CD4-positive, alpha-beta T cell treated with Interleukin-6 for 4 hours (primary cell): ENCODE measurements around the gene CAMK1D.

ENCODE experiments used
- DNase-seq: peaks from one replicate; pipeline ENCODE4 v3.0.0-alpha.2; 2020; ENCODE audit warnings: mixed read lengths

The CAMK1D gene

DNA sequence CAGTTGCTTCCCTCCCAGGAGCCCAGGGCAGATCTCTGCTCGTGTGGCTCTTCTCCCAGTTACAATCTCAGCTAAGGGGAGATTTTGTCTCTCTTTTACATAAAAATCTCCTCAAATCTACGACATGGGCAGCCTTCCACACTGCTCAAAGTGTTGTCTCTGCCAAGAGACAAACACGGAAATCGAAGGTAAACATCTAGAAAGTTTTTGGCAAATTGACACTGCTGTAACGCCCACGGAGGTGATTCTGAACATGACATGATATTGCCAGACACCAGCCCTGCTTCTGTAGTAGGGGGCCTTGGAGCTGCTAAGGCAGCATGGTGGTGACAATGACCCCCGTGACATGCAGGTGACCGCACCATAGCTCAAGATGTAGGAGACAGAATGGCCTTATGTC is 523.8 kb downstream of the CAMK1D start:
- no peak for DNase-seq

DNA sequence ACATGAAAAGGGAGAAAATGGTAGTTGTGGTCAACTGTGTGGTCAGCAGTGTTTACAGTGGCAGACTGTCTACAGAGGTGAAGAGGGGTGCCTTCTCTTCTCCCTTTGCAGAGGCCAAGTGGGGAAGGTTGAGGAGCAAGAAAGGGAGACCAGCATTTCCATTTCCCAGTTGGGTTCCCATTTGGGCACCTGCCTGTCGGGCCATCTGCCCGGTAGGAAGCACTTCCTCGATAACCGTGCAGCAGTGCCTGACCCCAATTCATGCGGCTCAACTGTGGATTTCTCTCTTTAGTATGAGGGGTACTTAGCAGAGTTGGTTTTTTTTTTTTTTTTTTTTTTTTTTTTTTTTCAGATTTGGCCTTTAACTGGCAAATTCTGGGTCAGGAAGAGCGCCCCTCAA is 525.2 kb downstream of the CAMK1D start:
- DNase-seq: no peak

DNA sequence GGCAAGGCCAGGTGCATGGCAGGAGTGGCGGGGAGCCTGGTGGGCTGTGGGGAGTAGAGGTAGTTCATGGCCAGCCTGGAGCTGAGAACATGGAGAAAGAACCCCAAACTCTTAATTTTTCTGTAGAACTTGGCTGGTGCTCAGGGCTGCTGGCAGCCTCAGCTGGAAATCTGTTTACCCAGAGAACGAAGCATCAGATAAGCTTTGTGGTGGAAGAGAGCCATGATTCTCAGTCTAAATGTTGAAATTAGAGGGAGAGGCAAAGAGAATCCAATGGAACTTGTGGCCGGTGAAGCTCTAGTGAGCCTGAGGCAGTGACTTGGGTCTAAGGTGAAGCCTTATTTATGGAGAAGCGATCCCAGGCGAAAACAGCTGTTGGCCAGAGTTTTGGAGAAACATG is 525.8 kb downstream of the CAMK1D start:
- no peak for DNase-seq

DNA sequence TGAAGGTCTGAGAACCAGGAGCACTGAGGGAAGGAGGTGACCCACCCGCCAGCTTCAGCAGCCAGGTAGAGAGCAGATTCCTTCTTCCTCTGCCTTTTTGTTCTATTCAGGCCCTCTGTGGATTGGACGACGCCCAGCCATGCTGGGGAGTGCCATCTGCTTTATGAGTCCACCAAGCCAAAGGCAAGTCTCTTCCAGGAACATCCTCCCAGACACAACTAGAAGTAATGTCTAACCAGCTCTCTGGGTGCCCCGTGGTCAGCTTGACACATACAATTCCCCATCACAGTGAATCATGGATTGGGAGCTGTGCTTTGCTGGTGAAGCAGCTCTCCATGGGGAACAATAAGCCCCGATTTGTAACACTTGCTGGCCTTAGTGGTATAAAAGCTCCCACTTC is 526.9 kb downstream of the CAMK1D start:
- no peak for DNase-seq

DNA sequence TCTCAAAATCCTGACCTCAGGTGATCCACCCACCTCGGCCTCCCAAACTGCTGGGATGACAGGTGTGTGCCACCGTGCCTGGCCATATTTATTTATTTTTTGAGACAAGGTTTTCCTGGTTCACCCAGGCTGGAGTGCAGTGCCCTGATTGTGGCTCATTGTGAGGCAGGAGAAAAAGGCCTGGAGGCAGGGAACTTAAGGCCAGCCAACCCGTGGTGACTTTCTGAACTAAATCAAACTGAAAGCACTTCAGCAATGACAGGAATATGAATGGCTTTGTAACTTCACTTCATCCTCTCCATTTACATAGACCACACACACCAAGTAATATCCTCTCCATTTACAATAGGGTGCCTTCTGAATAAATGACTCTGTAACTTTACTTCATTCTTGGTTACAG is 527.8 kb downstream of the CAMK1D start:
- no peak for DNase-seq

DNA sequence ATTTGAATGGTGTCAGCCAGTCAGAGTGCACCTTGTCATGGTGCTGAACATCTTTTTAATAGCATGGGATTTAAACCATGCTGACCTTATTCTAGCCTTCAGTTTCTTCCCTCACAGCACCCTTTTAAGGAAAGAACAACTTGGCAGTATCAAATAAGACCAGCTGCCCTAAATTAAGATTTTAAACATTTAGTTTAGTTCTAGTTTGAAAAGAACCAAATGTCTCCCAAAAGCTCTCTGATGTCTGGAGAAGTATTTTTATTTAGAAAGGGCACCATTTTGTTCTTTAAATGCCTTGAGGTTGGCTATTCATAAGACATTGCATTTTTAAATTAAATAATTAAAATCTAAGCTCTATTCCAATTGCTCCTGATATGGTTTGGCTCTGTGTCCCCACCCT is 531.1 kb downstream of the CAMK1D start:
- no peak for DNase-seq

DNA sequence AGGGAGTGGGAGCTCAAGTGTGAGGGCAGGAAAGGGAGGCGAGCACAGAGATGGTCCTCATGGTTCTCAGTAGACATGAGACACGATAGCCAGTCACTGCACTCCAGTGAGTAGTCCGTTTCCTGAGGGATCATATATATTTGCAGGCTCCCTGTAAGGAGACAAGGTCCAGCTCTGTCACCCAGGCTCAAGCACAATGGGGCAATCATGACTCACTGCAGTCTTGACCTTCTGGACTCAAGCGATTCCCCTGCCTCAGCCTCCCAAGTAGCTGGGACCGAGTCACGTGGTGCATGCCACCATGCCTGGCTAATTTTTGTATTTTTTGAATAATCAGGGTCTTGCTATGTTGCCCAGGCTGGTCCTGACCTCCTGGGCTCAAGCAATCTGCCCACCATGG is 535.5 kb downstream of the CAMK1D start:
- no peak for DNase-seq
